NB4 (cell line): ENCODE measurements around the gene IL1R2.

Source experiments
- DNase-seq: peaks from one replicate; pipeline ENCODE4 v3.0.0; 2010; ENCODE audit warnings: low read depth
- H3K4me3 ChIP-seq: one replicate; pipeline ENCODE4 v1.5.1; 2011; ENCODE audit warnings: mild to moderate bottlenecking, low read depth, low read length, moderate library complexity
- MYC ChIP-seq: IDR thresholded peaks from 2 replicates; pipeline ENCODE4 v1.6.1; 2011; ENCODE audit warnings: low read depth, low read length
- POLR2A ChIP-seq: IDR thresholded peaks from 2 replicates; pipeline ENCODE4 v1.6.1; 2011; ENCODE audit warnings: mild to moderate bottlenecking; ENCODE audit not compliant: insufficient read length; ENCODE audit errors: extremely low read depth
- TF ChIP-seq, protein P1 (sequence below): IDR thresholded peaks from 2 replicates; pipeline ENCODE4 v1.6.1; 2011; ENCODE audit warnings: low read depth, low read length
- TF ChIP-seq, protein P2 (sequence below): IDR thresholded peaks from one replicate; pipeline ENCODE4 v1.5.1; 2012; ENCODE audit warnings: low read depth, low read length

The IL1R2 gene

GRCh38 chr2:102032368-102033030 lies 40.7 kb downstream of the IL1R2 start:
- H3K4me3 ChIP-seq = peak overlapping the region; percentile 54
- TF ChIP-seq, protein P1, sequence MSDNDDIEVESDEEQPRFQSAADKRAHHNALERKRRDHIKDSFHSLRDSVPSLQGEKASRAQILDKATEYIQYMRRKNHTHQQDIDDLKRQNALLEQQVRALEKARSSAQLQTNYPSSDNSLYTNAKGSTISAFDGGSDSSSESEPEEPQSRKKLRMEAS = no peak
- TF ChIP-seq, protein P2, sequence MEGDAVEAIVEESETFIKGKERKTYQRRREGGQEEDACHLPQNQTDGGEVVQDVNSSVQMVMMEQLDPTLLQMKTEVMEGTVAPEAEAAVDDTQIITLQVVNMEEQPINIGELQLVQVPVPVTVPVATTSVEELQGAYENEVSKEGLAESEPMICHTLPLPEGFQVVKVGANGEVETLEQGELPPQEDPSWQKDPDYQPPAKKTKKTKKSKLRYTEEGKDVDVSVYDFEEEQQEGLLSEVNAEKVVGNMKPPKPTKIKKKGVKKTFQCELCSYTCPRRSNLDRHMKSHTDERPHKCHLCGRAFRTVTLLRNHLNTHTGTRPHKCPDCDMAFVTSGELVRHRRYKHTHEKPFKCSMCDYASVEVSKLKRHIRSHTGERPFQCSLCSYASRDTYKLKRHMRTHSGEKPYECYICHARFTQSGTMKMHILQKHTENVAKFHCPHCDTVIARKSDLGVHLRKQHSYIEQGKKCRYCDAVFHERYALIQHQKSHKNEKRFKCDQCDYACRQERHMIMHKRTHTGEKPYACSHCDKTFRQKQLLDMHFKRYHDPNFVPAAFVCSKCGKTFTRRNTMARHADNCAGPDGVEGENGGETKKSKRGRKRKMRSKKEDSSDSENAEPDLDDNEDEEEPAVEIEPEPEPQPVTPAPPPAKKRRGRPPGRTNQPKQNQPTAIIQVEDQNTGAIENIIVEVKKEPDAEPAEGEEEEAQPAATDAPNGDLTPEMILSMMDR = no peak
- TF ChIP-seq MYC = no peak
- TF ChIP-seq POLR2A = no peak
- peak; percentile 61 for DNase-seq

DNA sequence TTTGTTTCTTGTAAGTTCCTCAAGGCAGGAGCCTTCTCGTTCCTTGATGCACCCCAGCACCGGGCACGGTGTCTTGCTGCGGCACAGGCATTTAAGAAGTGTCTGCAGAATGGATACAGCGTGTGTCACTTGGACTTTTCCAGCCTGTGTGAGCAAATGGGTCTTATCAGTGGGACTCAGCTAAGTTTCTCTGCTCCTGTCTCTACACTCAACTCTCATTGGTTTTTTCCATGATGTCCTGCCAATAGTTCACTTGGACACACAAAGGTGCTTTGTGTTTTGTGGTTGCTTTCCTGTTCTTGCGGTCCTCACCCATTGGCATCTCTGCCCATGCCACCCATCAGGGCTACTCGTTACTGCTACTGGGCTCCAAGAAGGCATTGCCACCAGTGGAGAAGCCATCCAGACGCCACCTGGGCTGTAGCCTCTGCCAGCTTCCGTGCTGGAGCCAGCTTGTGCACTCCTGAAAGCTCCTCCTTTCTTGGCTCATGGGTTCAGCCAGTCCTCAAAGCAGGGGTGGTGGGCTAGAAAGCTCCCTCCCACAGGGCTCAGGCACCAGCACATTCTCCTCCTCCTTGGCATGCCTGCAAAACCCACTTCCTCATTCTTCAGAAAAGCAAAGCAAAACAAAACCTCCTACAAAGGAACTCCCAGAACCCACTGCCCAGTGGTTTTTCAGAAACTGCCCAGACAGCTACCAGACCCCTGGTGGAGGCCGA lies 41.4 kb downstream of the IL1R2 start:
- peak overlapping the region; percentile 54 for H3K4me3 ChIP-seq
- peak; percentile 20 for TF ChIP-seq POLR2A
- TF ChIP-seq, protein P2 = peak; percentile 43
- peak; percentile 73 for TF ChIP-seq MYC
- TF ChIP-seq, protein P1 = peak; percentile 70
- peak; percentile 99 for DNase-seq

- TF ChIP-seq MYC (no peak), POLR2A (no peak)
- TF ChIP-seq, protein P2 = no peak
- TF ChIP-seq, protein P1 = no peak
- H3K4me3 ChIP-seq = no peak overlapping the region
- DNase-seq = peak; percentile 45
Observed at GRCh38 chr2:102033750-102034682, 42.3 kb downstream of the IL1R2 start.

- H3K4me3 ChIP-seq = no peak overlapping the region
- TF ChIP-seq, protein P1 = no peak
- TF ChIP-seq POLR2A (no peak), MYC (no peak)
- TF ChIP-seq, protein P2 = no peak
- DNase-seq = no peak
Observed at GRCh38 chr2:102034683-102035548, 43.2 kb downstream of the IL1R2 start.

- DNase-seq = no peak
- H3K4me3 ChIP-seq = no peak overlapping the region
- TF ChIP-seq, protein P1 = no peak
- no peak for TF ChIP-seq MYC
- TF ChIP-seq, protein P2 = no peak
- TF ChIP-seq POLR2A = no peak
Observed at GRCh38 chr2:102037681-102038080, 45.9 kb downstream of the IL1R2 start.
